Activated CD4-positive, alpha-beta T cell treated with anti-CD3 and anti-CD28 coated beads, Interleukin-2, amount 50 U/mL, for 24 hours (primary cell): ENCODE data around the gene ETS1.
A peak's percentile ranks its signal among the peaks of the same experiment; 100 is the strongest.

Experiments
- DNase-seq, 2 donors: peaks; one replicate each; pipeline ENCODE4 v3.0.0-alpha.2; 2020; ENCODE audit warnings: low read depth in 1 of 2, low spot score in 1 of 2

The ETS1 gene

DNA sequence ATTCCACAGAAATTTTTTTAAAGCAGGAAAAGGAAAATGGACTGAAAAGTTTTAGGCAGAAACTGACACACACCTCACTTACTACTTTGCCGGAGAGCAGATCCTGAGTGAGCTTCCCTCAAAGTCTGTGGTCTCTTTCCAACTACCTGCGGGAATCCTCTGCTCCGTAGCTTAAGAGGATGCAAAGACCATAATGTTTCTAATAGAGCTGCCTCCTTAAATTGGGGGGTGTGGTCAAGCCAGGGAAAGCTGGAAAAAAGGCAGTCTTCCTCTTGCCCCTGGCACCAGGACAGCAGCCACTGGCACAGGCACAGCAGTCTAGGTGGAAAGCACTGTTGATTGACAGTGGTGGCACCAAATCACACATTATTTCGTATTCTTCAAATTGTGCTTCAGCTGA lies at the start of gene ETS1:
TSS of gene ETS1 (minus strand) at position 144 of the 400 bp plus-strand sequence. CDS start 14,428 bp downstream, outside the sequence.
- DNase-seq, result no peak

- DNase-seq, result no peak
Observed at GRCh38 chr11:128634395-128634794, 47.0 kb upstream of the ETS1 start.

DNA sequence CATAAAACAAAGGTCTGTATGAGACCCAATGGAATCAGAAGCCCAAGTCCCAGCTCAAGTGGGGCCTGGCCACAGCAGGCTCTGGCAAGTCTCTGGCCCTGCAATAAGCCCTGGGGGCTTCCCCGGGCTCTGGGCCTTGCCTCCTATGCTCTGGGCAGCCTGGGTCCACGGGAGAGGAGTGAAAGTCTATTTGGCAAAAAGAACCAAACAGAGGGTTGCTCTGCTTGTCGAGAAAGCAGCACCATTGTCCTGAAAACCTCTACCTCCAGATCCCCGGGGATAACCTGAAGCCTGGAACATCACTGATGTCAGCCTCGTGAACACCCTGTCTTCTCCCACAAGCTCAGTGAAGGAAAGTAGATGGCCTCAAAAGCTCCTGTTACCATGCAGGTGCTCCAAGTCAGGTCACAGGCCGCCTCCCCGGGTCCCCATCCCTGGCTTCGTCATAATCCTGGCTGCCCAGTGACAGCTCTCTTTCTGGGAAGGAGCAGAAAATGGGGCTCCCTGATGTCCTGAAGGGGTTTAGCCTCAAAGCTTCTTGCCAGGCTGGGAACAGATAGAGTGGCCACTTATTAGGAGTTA lies 46.1 kb upstream of the ETS1 start:
- no peak for DNase-seq

- peak in 1 of 2 donors; percentile 34 for DNase-seq
Observed at GRCh38 chr11:128632141-128632791, 44.9 kb upstream of the ETS1 start.

DNA sequence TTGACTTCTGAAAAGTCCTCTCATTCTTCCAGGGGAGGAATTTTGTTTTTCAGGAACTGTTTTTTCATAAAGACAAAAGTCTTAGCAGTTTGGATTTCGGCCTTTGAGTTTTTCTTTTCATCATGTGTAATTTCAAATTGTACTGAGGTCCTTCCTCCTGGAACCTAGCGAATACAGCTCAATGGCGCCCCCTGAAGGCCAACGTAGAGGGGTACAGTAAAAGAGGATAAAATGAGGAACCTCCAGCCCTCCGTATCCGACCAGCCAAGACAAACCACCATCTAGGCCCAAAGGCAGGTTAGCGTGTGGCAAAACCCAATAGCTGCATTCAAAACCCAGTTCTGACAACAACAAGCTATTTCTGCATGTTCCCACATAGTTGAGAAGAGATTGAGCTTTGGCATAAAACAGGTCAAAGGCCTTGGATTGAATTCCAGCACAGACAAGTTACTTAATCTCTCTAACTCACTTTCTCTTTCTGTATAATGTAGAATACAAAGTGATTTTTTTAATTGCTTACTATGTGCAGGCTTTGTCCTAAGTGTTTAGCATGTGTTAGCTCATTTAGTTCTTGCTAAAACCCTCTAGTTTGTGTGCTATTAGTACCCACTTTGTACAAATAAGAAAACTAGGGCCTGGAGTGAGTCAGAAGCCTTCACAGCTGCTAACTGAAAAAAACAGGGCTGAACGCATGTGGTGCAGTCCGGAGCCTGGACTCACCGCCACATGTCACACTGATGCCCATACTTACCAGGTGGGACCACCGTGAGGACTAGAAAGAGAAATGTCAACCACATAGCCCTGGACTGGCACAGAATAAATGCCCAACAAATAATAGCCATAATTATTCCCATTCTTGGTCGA lies 43.2 kb upstream of the ETS1 start:
- DNase-seq, result peak; percentile 89 to 91

DNA sequence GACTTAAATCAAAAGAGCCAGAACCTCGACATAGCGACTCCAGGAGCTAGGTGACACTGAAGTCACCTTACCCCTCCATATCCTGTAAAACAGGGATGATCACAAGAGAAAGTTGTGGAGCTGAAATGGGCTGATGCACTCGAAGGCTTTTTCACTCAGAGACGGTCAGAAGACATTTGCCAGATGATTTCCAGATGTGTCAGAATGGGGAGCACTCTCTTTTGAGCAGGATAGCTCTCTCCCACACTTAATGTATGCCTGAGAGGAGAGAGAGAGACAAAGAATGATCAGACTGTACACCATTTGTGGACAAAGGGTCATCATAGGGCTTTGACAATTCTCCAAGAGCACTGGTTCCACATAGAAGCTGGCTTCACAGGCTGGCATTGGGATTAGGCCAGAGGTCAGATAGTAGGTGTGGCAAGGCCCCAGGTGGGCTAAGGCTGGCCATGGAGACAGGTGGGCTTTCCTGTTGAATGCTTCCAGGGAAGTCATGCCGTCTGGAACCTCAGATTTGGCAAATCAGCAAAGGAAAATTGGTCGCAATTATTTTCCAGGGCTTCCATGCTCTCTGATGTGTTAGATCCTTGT lies 42.3 kb upstream of the ETS1 start:
- DNase-seq, result no peak

- peak in 1 of 2 donors; percentile 20 for DNase-seq
Observed at GRCh38 chr11:128628686-128629085, 41.3 kb upstream of the ETS1 start.

DNA sequence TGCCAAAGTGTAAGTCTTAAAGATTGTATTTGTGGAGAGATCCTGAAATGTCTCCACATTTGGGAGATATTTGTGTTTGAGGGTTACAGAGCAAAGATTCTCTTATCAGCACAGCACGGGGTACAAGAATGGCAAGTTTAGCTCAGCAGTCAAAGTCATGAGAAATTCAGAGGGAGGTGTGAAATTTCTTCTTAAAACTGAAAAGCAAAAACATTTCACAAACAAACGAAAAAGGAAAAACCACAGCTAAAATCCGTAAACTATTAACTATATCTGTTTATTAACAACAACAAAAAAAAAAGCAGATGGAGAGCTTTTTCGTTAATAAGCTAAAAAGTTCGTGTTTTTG lies 40.9 kb upstream of the ETS1 start:
- no peak for DNase-seq

DNA sequence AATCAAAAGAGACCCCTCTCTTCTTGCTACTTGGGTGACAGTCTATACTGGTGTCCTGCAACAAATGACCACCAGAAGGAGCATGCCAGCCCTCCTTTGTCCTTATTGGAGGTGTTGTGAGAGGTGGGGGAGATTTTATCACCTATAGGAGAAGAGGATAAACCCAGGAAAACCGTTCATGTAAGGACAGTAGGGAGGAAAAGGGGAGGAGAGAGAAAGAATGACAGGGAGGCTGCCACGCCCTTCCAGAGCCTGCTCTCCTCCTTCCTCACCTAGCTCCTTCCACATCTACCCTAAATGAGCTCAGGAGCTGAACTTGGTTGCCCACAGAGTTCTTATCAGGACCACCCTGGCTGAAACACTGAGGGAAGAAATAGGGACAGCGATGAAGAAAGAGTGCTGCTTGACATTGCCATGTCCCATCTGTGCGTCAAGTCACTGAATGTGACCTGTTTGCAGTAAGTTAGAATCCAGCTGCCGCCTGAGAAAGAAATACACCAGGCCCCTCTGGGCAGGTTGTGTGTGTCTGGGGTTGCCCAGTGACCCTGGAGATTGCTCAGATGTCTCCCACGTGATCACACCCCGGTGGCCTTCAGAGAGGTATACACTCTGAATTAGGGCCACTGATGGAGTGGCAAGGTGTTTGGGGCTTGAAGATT lies 40.4 kb upstream of the ETS1 start:
- peak in 1 of 2 donors; percentile 25 for DNase-seq

- DNase-seq, result no peak
Observed at GRCh38 chr11:128626913-128627665, 39.7 kb upstream of the ETS1 start.

DNA sequence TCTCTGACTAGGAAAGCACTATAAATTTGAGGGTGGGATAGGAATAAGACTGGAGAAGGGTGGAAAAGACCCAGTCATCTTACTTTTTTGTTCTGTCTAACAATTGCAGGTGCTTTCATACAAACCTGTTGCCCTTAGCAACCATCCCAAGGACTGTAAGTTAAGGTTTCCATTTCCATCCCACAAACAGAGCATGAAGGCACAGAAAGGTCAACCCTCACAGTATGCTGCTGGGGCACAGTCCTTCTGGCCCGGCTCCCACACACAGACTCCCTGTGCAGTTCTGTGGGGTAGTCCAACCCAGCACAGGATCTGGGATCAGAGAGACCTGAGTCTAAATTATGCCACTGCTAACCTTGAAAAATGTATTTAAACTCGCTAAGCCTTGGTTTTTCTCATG lies 38.4 kb upstream of the ETS1 start:
- DNase-seq, result no peak

- no peak for DNase-seq
Observed at GRCh38 chr11:128625326-128625725, 38.0 kb upstream of the ETS1 start.

DNA sequence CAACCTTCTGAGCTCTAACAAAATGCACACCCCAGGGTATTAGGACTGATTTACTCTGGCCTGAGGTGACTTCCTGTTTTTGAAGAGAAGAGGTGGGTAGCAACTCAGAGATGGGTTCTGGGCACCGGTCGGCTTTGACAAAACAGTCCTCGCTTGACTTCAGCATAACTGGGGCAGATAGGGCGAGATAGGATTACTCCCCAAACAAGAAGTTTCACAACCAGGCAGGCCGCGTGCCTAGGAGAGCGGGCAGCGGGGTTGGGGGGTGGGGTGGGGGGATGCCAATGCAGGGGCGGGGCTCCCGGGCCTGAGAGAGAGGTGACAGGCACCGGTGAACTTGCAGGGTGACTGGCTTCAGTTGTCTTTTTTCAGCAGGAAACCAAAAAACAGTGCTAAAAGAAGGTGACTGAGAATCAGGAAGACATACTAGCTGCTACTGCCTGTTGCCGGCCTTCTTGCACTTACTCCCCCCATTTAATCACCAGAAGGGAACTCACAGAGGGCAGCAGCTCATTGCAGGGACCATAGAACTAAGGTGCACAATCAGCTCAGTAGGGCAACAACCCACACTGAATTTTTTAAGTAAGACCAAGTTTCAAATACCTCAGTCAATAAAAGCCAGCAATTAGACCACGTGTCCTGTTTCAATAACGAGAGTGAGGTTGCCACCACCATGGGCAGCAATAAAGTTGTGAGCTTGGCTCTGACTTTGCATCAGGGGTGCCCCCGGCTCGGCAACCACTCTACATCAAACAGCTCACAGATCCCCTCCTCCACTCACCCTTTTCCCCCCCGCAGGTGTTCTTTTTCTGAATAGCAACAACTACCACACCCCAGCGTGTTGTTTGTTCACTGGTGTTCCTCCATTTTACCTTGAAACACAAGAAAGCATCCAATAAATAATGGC lies 37.2 kb upstream of the ETS1 start:
- DNase-seq, result peak in 1 of 2 donors; percentile 33

DNA sequence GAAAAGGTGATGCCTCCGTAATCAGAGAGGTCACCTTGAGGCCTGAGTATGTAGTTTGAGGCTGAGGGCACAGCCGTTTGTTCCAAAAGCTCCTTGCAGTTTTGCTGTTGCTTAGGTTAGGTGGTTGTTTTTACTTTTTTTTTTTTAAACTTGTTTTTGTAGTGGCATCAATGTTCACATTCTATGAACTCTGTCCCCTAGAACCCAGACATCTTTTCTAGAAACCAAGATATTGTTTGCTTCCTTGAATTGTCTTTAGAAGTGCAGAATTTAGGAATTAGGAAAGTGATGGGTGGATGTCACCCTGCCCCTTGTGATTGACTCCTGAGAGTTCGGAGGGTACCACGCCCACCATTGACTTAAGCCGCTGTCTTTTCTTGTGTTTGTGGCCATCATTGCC lies 35.7 kb upstream of the ETS1 start:
- DNase-seq, result no peak

DNA sequence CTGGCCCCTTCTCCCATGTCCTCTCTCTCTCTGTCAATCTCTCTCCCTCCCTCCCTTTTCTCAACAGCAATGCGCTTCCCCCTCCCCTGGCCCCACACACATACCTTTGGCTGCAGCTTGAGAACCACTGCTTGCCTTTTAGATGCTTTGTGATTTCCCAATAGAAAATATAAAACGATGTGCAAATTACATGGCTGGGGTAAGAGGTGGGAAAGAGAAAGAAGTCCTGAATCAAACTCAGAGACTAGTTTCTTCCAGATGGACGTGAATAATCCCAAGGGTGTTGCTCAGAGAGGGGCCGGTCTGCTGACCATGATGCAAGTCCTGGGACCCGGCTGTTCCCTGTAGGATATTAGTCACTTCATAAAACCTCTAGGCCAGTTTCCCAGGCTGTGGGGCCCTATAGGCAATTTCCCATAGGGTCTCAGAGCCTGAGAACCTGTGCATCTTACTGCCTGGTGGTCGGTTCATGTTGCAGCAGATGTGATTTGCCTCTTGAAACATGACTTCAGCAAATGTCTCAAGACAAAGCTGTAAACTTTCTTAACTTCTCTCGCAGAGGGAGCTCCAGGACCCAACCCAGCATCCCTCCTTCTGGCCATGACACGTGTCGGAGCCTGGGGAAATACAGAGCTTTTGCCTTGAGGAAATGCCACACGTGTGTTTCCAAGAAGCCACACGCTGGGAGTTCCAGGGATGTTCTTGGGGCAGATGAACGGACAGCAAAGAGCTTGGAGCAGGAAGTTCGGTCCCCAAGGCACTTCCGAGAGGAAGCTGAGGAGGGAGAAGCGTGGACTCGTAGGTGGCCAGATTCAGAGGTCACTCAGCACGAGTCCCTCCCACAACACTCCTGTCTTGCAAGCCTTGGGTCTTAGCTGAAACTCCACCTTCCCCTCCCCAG lies 34.5 kb upstream of the ETS1 start:
- no peak for DNase-seq

GRCh38 chr11:128620309-128621100 lies 33.1 kb upstream of the ETS1 start:
- DNase-seq, result no peak

GRCh38 chr11:128619540-128620308 lies 32.4 kb upstream of the ETS1 start:
- no peak for DNase-seq
